PC-3 (cell line): ENCODE results near the gene MAP1LC3A. TPM values are rescaled to one million over a fixed set of nuclear protein-coding genes. Genes with fewer than 3 reads are reported as not detected.
A peak's percentile ranks its signal among the peaks of the same experiment; 100 is the strongest.

Experiments
- ATAC-seq: fragments of 200-7000 bp; cut with Tn5 transposase; 2 replicates; pipeline ENCODE4 v1.9.1; 2020; ENCODE audit warnings: mild to moderate bottlenecking, moderate library complexity
- BruUV-seq: library from RNA; stranded (reverse); fragments of 400-500 nt; replicated peaks from 2 replicates; lab custom pipeline; 2021; lab: Mats Ljungman, UMichigan
- CTCF ChIA-PET: fragments of 300-600 bp; sonication (Branson Sonifier 250); formaldehyde crosslinking; loops from one replicate; lab custom pipeline; 2022; ENCODE audit warnings: antibody characterized with exemption; lab: Charles Lee
- POLR2A ChIA-PET: fragments of 300-600 bp; sonication (Branson Sonifier 250); formaldehyde crosslinking; loops from one replicate; lab custom pipeline; 2022; ENCODE audit warnings: antibody characterized with exemption; ENCODE audit not compliant: unreplicated experiment; lab: Charles Lee
- DNase-seq: peaks from one replicate; pipeline ENCODE4 v3.0.0-alpha.2; 2015
- H2AFZ ChIP-seq: fragments of 300-600 bp; sonication (generic); 2 replicates; pipeline ENCODE4 v1.6.0; 2016; ENCODE audit warnings: antibody characterized with exemption, low read length
- H3F3A ChIP-seq: fragments of 300-600 bp; sonication (generic); one replicate; pipeline ENCODE4 v1.6.0; 2017; ENCODE audit warnings: antibody characterized with exemption, low read length, control low read depth, mild to moderate bottlenecking; ENCODE audit not compliant: unreplicated experiment
- H3K27ac ChIP-seq: fragments of 300-600 bp; sonication (generic); 2 replicates; pipeline ENCODE4 v1.5.1; 2016; ENCODE audit warnings: mild to moderate bottlenecking, low read length
- H3K27me3 ChIP-seq: fragments of 300-600 bp; sonication (generic); 2 replicates; pipeline ENCODE4 v1.6.1; 2016; ENCODE audit warnings: low read length, mixed read lengths
- H3K36me3 ChIP-seq: fragments of 300-600 bp; sonication (generic); 2 replicates; pipeline ENCODE4 v1.6.1; 2016; ENCODE audit warnings: low read depth, mixed run types, low read length, mixed read lengths
- H3K4me1 ChIP-seq: fragments of 300-600 bp; sonication (generic); 2 replicates; pipeline ENCODE4 v1.5.1; 2016; ENCODE audit warnings: low read length; ENCODE audit not compliant: insufficient read depth
- H3K4me2 ChIP-seq: fragments of 300-600 bp; sonication (generic); 2 replicates; pipeline ENCODE4 v1.6.0; 2016; ENCODE audit warnings: low read length
- H3K4me3 ChIP-seq: fragments of 300-600 bp; sonication (generic); 2 replicates; pipeline ENCODE4 v1.5.1; 2016; ENCODE audit warnings: mild to moderate bottlenecking, low read length, mixed read lengths
- H3K79me2 ChIP-seq: fragments of 300-600 bp; sonication (generic); 2 replicates; pipeline ENCODE4 v1.6.1; 2017; ENCODE audit warnings: low read length, mixed read lengths
- H3K9ac ChIP-seq: fragments of 300-600 bp; sonication (generic); 2 replicates; pipeline ENCODE4 v1.6.0; 2016; ENCODE audit warnings: mild to moderate bottlenecking, low read length
- H3K9me2 ChIP-seq: fragments of 300-600 bp; sonication (generic); replicated peaks from 2 replicates; pipeline ENCODE4 v1.6.1; 2016; ENCODE audit warnings: mixed run types, low read length, mixed read lengths
- H3K9me3 ChIP-seq: fragments of 300-600 bp; sonication (generic); 2 replicates; pipeline ENCODE4 v1.6.1; 2016; ENCODE audit warnings: low read length, mixed read lengths
- H4K20me1 ChIP-seq: fragments of 300-600 bp; sonication (generic); 2 replicates; pipeline ENCODE4 v1.6.1; 2016; ENCODE audit warnings: low read length, mixed read lengths
- CTCF ChIP-seq: fragments of 300-600 bp; sonication (generic); conservative IDR thresholded peaks from 2 replicates; pipeline ENCODE4 v1.5.1; 2017; ENCODE audit warnings: antibody characterized with exemption, low read depth, mild to moderate bottlenecking, low read length
- EZH2 ChIP-seq: fragments of 300-600 bp; sonication (generic); IDR thresholded peaks from one replicate; pipeline ENCODE4 v1.6.1; 2017; ENCODE audit warnings: antibody characterized with exemption, mild to moderate bottlenecking, low read length; ENCODE audit not compliant: unreplicated experiment
- EZH2phosphoT487 ChIP-seq: fragments of 300-600 bp; sonication (generic); IDR thresholded peaks from 2 replicates; pipeline ENCODE4 v1.6.1; 2018; ENCODE audit warnings: mild to moderate bottlenecking, antibody characterized with exemption, low read length, borderline replicate concordance
- intact Hi-C: fragments of 100-400 bp; cut with micrococcal nuclease; formaldehyde crosslinking; loops from 2 replicates; pipeline ENCODE4 v1.9.0; 2023
- total RNA-seq: library from RNA; depleted of rRNA; stranded (reverse); fragments of >200 nt; gene quantifications from 2 replicates; pipeline ENCODE4 v1.2.3, GENCODE V29; 2014

Gene MAP1LC3A
- total RNA-seq, 1 experiment from 2014 or later: 0.22 TPM

- Histone ChIP-seq H3K4me1 (peaks cover 37% of the 10 kb centered on the region), H4K20me1 (no peaks in the 10 kb centered on the region), H3F3A (peaks cover 6% of the 10 kb centered on the region), H3K4me2 (no peak overlapping the region), H2AFZ (no peak overlapping the region), H3K27me3 (no peaks in the 10 kb centered on the region), H3K79me2 (no peaks in the 10 kb centered on the region), H3K9ac (no peak overlapping the region), H3K9me3 (no peaks in the 10 kb centered on the region), H3K36me3 (no peaks in the 10 kb centered on the region; the same call in 1 of the 2 replicates), H3K4me3 (no peak overlapping the region), H3K9me2 (no peaks in the 10 kb centered on the region), H3K27ac (no peak overlapping the region)
- intact Hi-C loops: no loop called here
- no TSS peak for BruUV-seq
- TF ChIP-seq EZH2 (no peak), CTCF (no peak), EZH2phosphoT487 (no peak)
- POLR2A ChIA-PET: interaction anchor here (0.6 kb wide), 1 partner anchor 123 kb away, joined by 5 read pairs; the partner anchor contains the start of gene TP53INP2
- CTCF ChIA-PET: interaction anchor here (2.8 kb wide), 1 partner anchor 188 kb away, joined by 37 read pairs; no protein-coding TSS in a partner anchor
- ATAC-seq (no peak), DNase-seq (peak; percentile 13)
These were observed 23.0 kb downstream of the MAP1LC3A start for GRCh38 chr20:34581341-34582184.

DNA sequence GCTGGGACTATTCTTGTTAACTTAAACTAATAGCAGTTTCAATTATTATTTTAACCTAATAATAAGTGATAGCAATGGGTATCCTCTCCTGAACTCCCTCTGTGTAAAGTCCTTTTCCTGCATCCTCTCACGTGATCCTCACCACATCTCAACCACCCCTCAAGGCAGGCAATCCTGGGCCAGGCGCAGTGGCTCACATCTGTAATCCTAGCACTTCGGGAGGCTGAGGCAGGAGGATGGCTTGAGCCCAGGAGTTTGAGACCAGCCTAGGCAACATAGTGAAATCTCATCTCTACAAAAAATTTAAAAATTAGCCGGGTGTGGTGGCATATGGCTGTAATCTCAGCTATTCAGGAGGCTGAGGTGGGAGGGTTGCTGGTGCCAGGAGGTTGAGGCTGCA, 23.7 kb downstream of the MAP1LC3A start:
- intact Hi-C loops: no loop called here
- no peaks in the 10 kb centered on the region for H3K9me3 ChIP-seq
- ATAC-seq: no peak
- no peaks in the 10 kb centered on the region for H3K9me2 ChIP-seq
- TF ChIP-seq EZH2 (no peak), CTCF (no peak), EZH2phosphoT487 (no peak)
- H3K4me3 ChIP-seq: no peak overlapping the region
- DNase-seq: no peak
- H3K4me1 ChIP-seq: peaks cover 37% of the 10 kb centered on the region
- BruUV-seq: no TSS peak
- no peaks in the 10 kb centered on the region for H3K27me3 ChIP-seq
- no peak overlapping the region for H3K9ac ChIP-seq
- H3K79me2 ChIP-seq: no peaks in the 10 kb centered on the region
- H3K27ac ChIP-seq: no peak overlapping the region
- H2AFZ ChIP-seq: no peak overlapping the region
- H3K36me3 ChIP-seq: no peaks in the 10 kb centered on the region; the same call in 1 of the 2 replicates
- H3F3A ChIP-seq: peaks cover 6% of the 10 kb centered on the region
- no peak overlapping the region for H3K4me2 ChIP-seq
- no peaks in the 10 kb centered on the region for H4K20me1 ChIP-seq
- POLR2A ChIA-PET: interaction anchor here (0.6 kb wide), 1 partner anchor 122 kb away, joined by 5 read pairs; the partner anchor contains the start of gene TP53INP2
- CTCF ChIA-PET: no interaction called here

GRCh38 chr20:34582911-34583310, 24.4 kb downstream of the MAP1LC3A start:
- H3K27me3 ChIP-seq: no peaks in the 10 kb centered on the region
- H4K20me1 ChIP-seq: no peaks in the 10 kb centered on the region
- no peaks in the 10 kb centered on the region for H3K9me3 ChIP-seq
- POLR2A ChIA-PET: no interaction called here
- no peak overlapping the region for H3K4me3 ChIP-seq
- intact Hi-C loops: no loop called here
- DNase-seq (no peak), ATAC-seq (no peak)
- no TSS peak for BruUV-seq
- H2AFZ ChIP-seq: no peak overlapping the region
- CTCF ChIA-PET: no interaction called here
- peaks cover 6% of the 10 kb centered on the region for H3F3A ChIP-seq
- H3K4me1 ChIP-seq: peaks cover 37% of the 10 kb centered on the region
- H3K79me2 ChIP-seq: no peaks in the 10 kb centered on the region
- no peaks in the 10 kb centered on the region; the same call in 1 of the 2 replicates for H3K36me3 ChIP-seq
- H3K9ac ChIP-seq: no peak overlapping the region
- TF ChIP-seq CTCF (no peak), EZH2 (no peak), EZH2phosphoT487 (no peak)
- H3K9me2 ChIP-seq: no peaks in the 10 kb centered on the region
- H3K27ac ChIP-seq: no peak overlapping the region
- H3K4me2 ChIP-seq: no peak overlapping the region
